Parathyroid adenoma (tissue), 2 donors: ENCODE results near the gene KLHL26.

Experiments used
- H2AFZ ChIP-seq: fragments of 300-600 bp; sonication (generic); one replicate; pipeline ENCODE4 v1.7.0; 2017; ENCODE audit warnings: antibody characterized with exemption, mild to moderate bottlenecking
- H3K27ac ChIP-seq: fragments of 300-600 bp; sonication (generic); one replicate; pipeline ENCODE4 v1.7.0; 2017
- H3K27me3 ChIP-seq: fragments of 300-600 bp; sonication (generic); one replicate; pipeline ENCODE4 v1.7.0; 2017; ENCODE audit warnings: low read length; ENCODE audit not compliant: control insufficient read depth, insufficient read depth
- H3K36me3 ChIP-seq: fragments of 300-600 bp; sonication (generic); one replicate; pipeline ENCODE4 v1.7.0; 2017; ENCODE audit warnings: low read length; ENCODE audit not compliant: control insufficient read depth, insufficient read depth
- H3K4me1 ChIP-seq: fragments of 300-600 bp; sonication (generic); one replicate; pipeline ENCODE4 v1.7.0; 2017; ENCODE audit warnings: control low read depth
- H3K4me2 ChIP-seq: fragments of 300-600 bp; sonication (generic); one replicate; pipeline ENCODE4 v1.7.0; 2017; ENCODE audit warnings: low read length
- H3K4me3 ChIP-seq: fragments of 300-600 bp; sonication (generic); one replicate; pipeline ENCODE4 v1.7.0; 2017; ENCODE audit warnings: low read depth, low read length
- H3K79me2 ChIP-seq: fragments of 300-600 bp; sonication (generic); one replicate; pipeline ENCODE4 v1.7.0; 2017; ENCODE audit warnings: control low read depth
- H3K9ac ChIP-seq: fragments of 300-600 bp; sonication (generic); one replicate; pipeline ENCODE4 v1.7.0; 2017; ENCODE audit warnings: mild to moderate bottlenecking
- H3K9me3 ChIP-seq: fragments of 300-600 bp; sonication (generic); one replicate; pipeline ENCODE4 v1.7.0; 2017; ENCODE audit warnings: low read length; ENCODE audit not compliant: control insufficient read depth
- TF ChIP-seq, protein P1 (sequence below): fragments of 300-600 bp; sonication (generic); IDR thresholded peaks from one replicate; pipeline ENCODE4 v1.7.0; 2017; ENCODE audit warnings: antibody characterized with exemption, mild to moderate bottlenecking
- donor health status: primary hyperparathyroidism.

The KLHL26 gene

GRCh38 chr19:18635831-18636182 lies 1.0 kb upstream of the KLHL26 start:
- no peaks in the 10 kb centered on the region for H3K9me3 ChIP-seq
- no peak overlapping the region for H2AFZ ChIP-seq
- H3K9ac ChIP-seq = no peak overlapping the region
- no peaks in the 10 kb centered on the region for H3K27me3 ChIP-seq
- TF ChIP-seq, protein P1, sequence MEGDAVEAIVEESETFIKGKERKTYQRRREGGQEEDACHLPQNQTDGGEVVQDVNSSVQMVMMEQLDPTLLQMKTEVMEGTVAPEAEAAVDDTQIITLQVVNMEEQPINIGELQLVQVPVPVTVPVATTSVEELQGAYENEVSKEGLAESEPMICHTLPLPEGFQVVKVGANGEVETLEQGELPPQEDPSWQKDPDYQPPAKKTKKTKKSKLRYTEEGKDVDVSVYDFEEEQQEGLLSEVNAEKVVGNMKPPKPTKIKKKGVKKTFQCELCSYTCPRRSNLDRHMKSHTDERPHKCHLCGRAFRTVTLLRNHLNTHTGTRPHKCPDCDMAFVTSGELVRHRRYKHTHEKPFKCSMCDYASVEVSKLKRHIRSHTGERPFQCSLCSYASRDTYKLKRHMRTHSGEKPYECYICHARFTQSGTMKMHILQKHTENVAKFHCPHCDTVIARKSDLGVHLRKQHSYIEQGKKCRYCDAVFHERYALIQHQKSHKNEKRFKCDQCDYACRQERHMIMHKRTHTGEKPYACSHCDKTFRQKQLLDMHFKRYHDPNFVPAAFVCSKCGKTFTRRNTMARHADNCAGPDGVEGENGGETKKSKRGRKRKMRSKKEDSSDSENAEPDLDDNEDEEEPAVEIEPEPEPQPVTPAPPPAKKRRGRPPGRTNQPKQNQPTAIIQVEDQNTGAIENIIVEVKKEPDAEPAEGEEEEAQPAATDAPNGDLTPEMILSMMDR = no peak
- peaks cover 3% of the 10 kb centered on the region for H3K79me2 ChIP-seq
- H3K4me1 ChIP-seq = peaks cover 4% of the 10 kb centered on the region
- no peak overlapping the region for H3K4me2 ChIP-seq
- H3K27ac ChIP-seq = no peak overlapping the region
- no peaks in the 10 kb centered on the region for H3K36me3 ChIP-seq
- no peak overlapping the region for H3K4me3 ChIP-seq

- Histone ChIP-seq H3K4me2 (peak overlapping the region; percentile 95), H3K4me1 (peaks cover 4% of the 10 kb centered on the region), H2AFZ (peak overlapping the region; percentile 91), H3K36me3 (no peaks in the 10 kb centered on the region), H3K79me2 (peaks cover 6% of the 10 kb centered on the region), H3K9ac (no peak overlapping the region), H3K4me3 (peak overlapping the region; percentile 80), H3K27me3 (no peaks in the 10 kb centered on the region), H3K27ac (peak overlapping the region; percentile 84), H3K9me3 (no peaks in the 10 kb centered on the region)
- TF ChIP-seq, protein P1 = no peak
Measured at GRCh38 chr19:18636183-18636968, 452 bp upstream of the KLHL26 start.

- H3K4me1 ChIP-seq = peaks cover 4% of the 10 kb centered on the region
- H3K36me3 ChIP-seq = no peaks in the 10 kb centered on the region
- TF ChIP-seq, protein P1 = no peak
- H3K4me2 ChIP-seq = peak overlapping the region; percentile 95
- no peaks in the 10 kb centered on the region for H3K9me3 ChIP-seq
- peaks cover 11% of the 10 kb centered on the region for H3K79me2 ChIP-seq
- H3K27ac ChIP-seq = peak overlapping the region; percentile 84
- H2AFZ ChIP-seq = peak overlapping the region; percentile 91
- H3K27me3 ChIP-seq = no peaks in the 10 kb centered on the region
- no peak overlapping the region for H3K9ac ChIP-seq
- H3K4me3 ChIP-seq = peak overlapping the region; percentile 80
Measured at GRCh38 chr19:18637673-18638630, 1.1 kb downstream of the KLHL26 start.

GRCh38 chr19:18639706-18640243 lies 2.9 kb downstream of the KLHL26 start:
- H3K79me2 ChIP-seq = peaks cover 21% of the 10 kb centered on the region
- no peak overlapping the region for H3K9ac ChIP-seq
- H3K4me3 ChIP-seq = no peak overlapping the region
- peaks cover 4% of the 10 kb centered on the region for H3K4me1 ChIP-seq
- TF ChIP-seq, protein P1 = no peak
- H3K36me3 ChIP-seq = no peaks in the 10 kb centered on the region
- H3K9me3 ChIP-seq = no peaks in the 10 kb centered on the region
- H3K4me2 ChIP-seq = no peak overlapping the region
- no peak overlapping the region for H3K27ac ChIP-seq
- no peaks in the 10 kb centered on the region for H3K27me3 ChIP-seq
- H2AFZ ChIP-seq = no peak overlapping the region
